HepG2 (cell line): ENCODE results near the gene AIDA. TPM values are rescaled to one million over a fixed set of nuclear protein-coding genes. Genes with fewer than 3 reads are reported as not detected.

ENCODE experiments used
- BRCA1 ChIP-seq: sonication (generic); formaldehyde crosslinking; IDR thresholded peaks from 2 replicates; pipeline ENCODE4 v1.4.0; 2020; ENCODE audit warnings: missing genetic modification reagents
- BRD4 ChIP-seq: sonication (generic); formaldehyde crosslinking; IDR thresholded peaks from 2 replicates; pipeline ENCODE4 v1.4.0; 2020; ENCODE audit warnings: missing genetic modification reagents
- CCAR2 ChIP-seq: fragments of 200-400 bp; formaldehyde crosslinking; optimal IDR thresholded peaks from 2 replicates; pipeline ENCODE3; 2018; ENCODE audit warnings: low read depth, mild to moderate bottlenecking, low read length, moderate library complexity
- ETV5 ChIP-seq: IDR thresholded peaks from 2 replicates; pipeline ENCODE4 v1.6.1; 2018; ENCODE audit warnings: missing biosample characterization, missing genetic modification reagents, inconsistent platforms, borderline replicate concordance
- FOSL2 ChIP-seq: sonication (generic); formaldehyde crosslinking; IDR thresholded peaks from 2 replicates; pipeline ENCODE4 v1.4.0; 2020; ENCODE audit warnings: missing genetic modification reagents
- FOXP1 ChIP-seq, 2 experiments: fragments of 450-650 bp in 1 of 2; IDR thresholded peaks; 2 replicates each; pipeline ENCODE4 v1.6.1; 2017 to 2018; ENCODE audit warnings: antibody characterized with exemption in 1 of 2
- HOXA7 ChIP-seq: sonication (generic); formaldehyde crosslinking; IDR thresholded peaks from 2 replicates; pipeline ENCODE4 v1.8.1; 2022; ENCODE audit warnings: mild to moderate bottlenecking, missing genetic modification reagents, moderate library complexity
- KDM5A ChIP-seq: fragments of 200-600 bp; sonication (generic); IDR thresholded peaks from 2 replicates; pipeline ENCODE4 v1.7.0; 2018; ENCODE audit warnings: antibody characterized with exemption, mild to moderate bottlenecking, low read length, borderline replicate concordance
- KLF6 ChIP-seq: IDR thresholded peaks from 2 replicates; pipeline ENCODE4 v1.8.0; 2016; ENCODE audit warnings: missing biosample characterization, missing genetic modification reagents
- MATR3 ChIP-seq: sonication (generic); formaldehyde crosslinking; IDR thresholded peaks from 2 replicates; pipeline ENCODE4 v1.4.0; 2020; ENCODE audit warnings: missing genetic modification reagents
- MTF2 ChIP-seq: sonication (generic); formaldehyde crosslinking; IDR thresholded peaks from 2 replicates; pipeline ENCODE4 v1.5.0; 2020; ENCODE audit warnings: missing genetic modification reagents, borderline replicate concordance
- NBN ChIP-seq: fragments of 450-650 bp; conservative IDR thresholded peaks from 2 replicates; pipeline ENCODE4 v1.6.1; 2017
- NFKBIZ ChIP-seq: IDR thresholded peaks from 2 replicates; pipeline ENCODE4 v1.6.1; 2018; ENCODE audit warnings: missing genetic modification reagents, missing compliant biosample characterization
- NONO ChIP-seq, 2 experiments: fragments of 450-650 bp in 1 of 2; sonication (generic) in 1 of 2; formaldehyde crosslinking in 1 of 2; IDR thresholded peaks in 1 of 2; conservative IDR thresholded peaks in 1 of 2; 2 replicates each; pipeline versions ENCODE4 v1.6.1 to v1.8.0; 2017 to 2022; ENCODE audit warnings: mild to moderate bottlenecking in 1 of 2, missing genetic modification reagents in 1 of 2, moderate library complexity in 1 of 2
- POLR2AphosphoS5 ChIP-seq: IDR thresholded peaks from 2 replicates; pipeline ENCODE4 v1.6.1; 2012; ENCODE audit warnings: low read depth, low read length
- PRMT3 ChIP-seq: sonication (generic); formaldehyde crosslinking; IDR thresholded peaks from 2 replicates; pipeline ENCODE4 v1.8.1; 2022; ENCODE audit warnings: low read depth, mild to moderate bottlenecking, moderate library complexity, missing genetic modification reagents, borderline replicate concordance
- RFX1 ChIP-seq: fragments of 450-650 bp; IDR thresholded peaks from 2 replicates; pipeline ENCODE4 v1.6.1; 2017
- SMC3 ChIP-seq: IDR thresholded peaks from 2 replicates; pipeline ENCODE4 v1.6.1; 2011; ENCODE audit warnings: low read length, improper control_type of control experiment
- SNAPC2 ChIP-seq: sonication (generic); formaldehyde crosslinking; IDR thresholded peaks from 2 replicates; pipeline ENCODE4 v1.8.1; 2022; ENCODE audit warnings: mild to moderate bottlenecking, missing genetic modification reagents
- TMF1 ChIP-seq: sonication (generic); formaldehyde crosslinking; IDR thresholded peaks from 2 replicates; pipeline ENCODE4 v1.8.1; 2022; ENCODE audit warnings: low read depth, missing genetic modification reagents
- TOPORS ChIP-seq: sonication (generic); formaldehyde crosslinking; IDR thresholded peaks from 2 replicates; pipeline ENCODE4 v1.8.0; 2023; ENCODE audit warnings: mild to moderate bottlenecking, missing genetic modification reagents
- YEATS2 ChIP-seq: sonication (generic); formaldehyde crosslinking; IDR thresholded peaks from 2 replicates; pipeline ENCODE4 v1.4.0; 2020; ENCODE audit warnings: missing genetic modification reagents, borderline replicate concordance
- ZNF333 ChIP-seq: sonication (generic); formaldehyde crosslinking; IDR thresholded peaks from 2 replicates; pipeline ENCODE4 v1.4.0; 2020; ENCODE audit warnings: mild to moderate bottlenecking, missing genetic modification reagents, borderline replicate concordance
- ZNF550 ChIP-seq: sonication (generic); formaldehyde crosslinking; IDR thresholded peaks from 2 replicates; pipeline ENCODE4 v1.4.0; 2020; ENCODE audit warnings: mild to moderate bottlenecking, missing genetic modification reagents, borderline replicate concordance
- ZNF558 ChIP-seq: sonication (generic); formaldehyde crosslinking; IDR thresholded peaks from 2 replicates; pipeline ENCODE4 v1.9.0; 2022; ENCODE audit warnings: mild to moderate bottlenecking, missing genetic modification reagents, borderline replicate concordance
- ZNF564 ChIP-seq: sonication (generic); formaldehyde crosslinking; IDR thresholded peaks from 2 replicates; pipeline ENCODE4 v1.8.1; 2023; ENCODE audit warnings: mild to moderate bottlenecking, missing genetic modification reagents
- ZNF569 ChIP-seq: sonication (generic); formaldehyde crosslinking; IDR thresholded peaks from 2 replicates; pipeline ENCODE4 v1.5.0; 2020; ENCODE audit warnings: mild to moderate bottlenecking, missing genetic modification reagents, moderate library complexity, borderline replicate concordance
- ZNF720 ChIP-seq: sonication (generic); formaldehyde crosslinking; IDR thresholded peaks from 2 replicates; pipeline ENCODE4 v1.4.0; 2020; ENCODE audit warnings: missing genetic modification reagents
- polyA plus RNA-seq, 8 experiments: library from polyadenylated mRNA; depleted of rRNA in 3 of 8; stranded (reverse) in 7 of 8; unstranded in 1 of 8; fragments of >200 nt; fragmentation: Illumina TruSeq in 4 of 8; extraction: Trizol in 4 of 8; gene quantifications; 2 replicates each; pipeline versions ENCODE4 v1.2.1 to v1.2.3, GENCODE V29; 2011 to 2016; ENCODE audit warnings: low read depth in 4 of 8, missing spikeins in 1 of 8, mixed read lengths in 1 of 8; ENCODE audit not compliant: insufficient read depth in 1 of 8
- total RNA-seq, 5 experiments: library from RNA; depleted of rRNA; stranded (reverse); fragments of >200 nt; fragmentation: Illumina TruSeq; extraction: Trizol; gene quantifications; 2 replicates each; pipeline ENCODE4 v1.2.3, GENCODE V29; 2016; ENCODE audit warnings: low read depth in 1 of 5
- TF ChIP-seq, protein P1 (sequence below): sonication (generic); formaldehyde crosslinking; IDR thresholded peaks from 2 replicates; pipeline ENCODE4 v1.4.0; 2020; ENCODE audit warnings: low read depth, mild to moderate bottlenecking, missing genetic modification reagents
- TF ChIP-seq, protein P2 (sequence below): sonication (generic); formaldehyde crosslinking; IDR thresholded peaks from 2 replicates; pipeline ENCODE4 v1.5.0; 2020; ENCODE audit warnings: mild to moderate bottlenecking, missing genetic modification reagents, borderline replicate concordance

Gene AIDA
- total and polyA plus RNA-seq, 2 of the 13 experiments (the other 11 are each of a cell fraction or from before 2014, with no cell fraction given), result 17.5 to 35.4 TPM

DNA sequence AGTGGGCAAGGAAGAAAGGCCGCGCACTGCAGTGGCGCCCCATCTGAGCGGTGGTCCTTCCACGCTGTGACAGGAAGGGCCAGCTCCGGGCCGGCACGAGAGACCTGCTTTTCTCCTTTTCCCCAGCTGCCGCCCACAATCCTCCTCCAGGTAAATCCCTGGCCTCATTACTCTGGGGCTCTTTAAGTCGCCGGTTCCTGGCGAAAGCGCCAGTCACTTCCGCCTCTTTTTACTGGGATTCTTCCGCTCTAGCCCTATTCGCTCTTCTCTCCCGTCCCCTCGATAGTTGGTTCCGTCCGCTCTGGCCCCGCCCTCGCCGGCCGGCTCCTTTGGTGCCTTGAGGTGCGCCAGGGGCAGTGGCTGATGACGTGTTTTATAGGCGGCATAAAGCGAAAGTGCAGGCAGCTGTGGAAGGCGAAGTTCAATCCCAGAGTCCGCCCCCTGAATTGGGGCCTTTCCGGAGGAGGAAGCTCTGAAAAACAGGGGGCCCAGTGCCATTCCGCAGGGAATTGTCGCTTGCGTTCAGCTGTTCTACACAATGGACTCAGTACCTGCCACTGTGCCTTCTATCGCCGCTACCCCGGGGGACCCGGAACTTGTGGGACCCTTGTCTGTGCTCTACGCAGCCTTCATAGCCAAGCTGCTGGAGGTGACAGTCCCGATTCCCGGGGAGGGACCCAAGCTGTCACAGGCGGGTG, 68.2 kb downstream of the AIDA start (continued):
- TF ChIP-seq, protein P1, sequence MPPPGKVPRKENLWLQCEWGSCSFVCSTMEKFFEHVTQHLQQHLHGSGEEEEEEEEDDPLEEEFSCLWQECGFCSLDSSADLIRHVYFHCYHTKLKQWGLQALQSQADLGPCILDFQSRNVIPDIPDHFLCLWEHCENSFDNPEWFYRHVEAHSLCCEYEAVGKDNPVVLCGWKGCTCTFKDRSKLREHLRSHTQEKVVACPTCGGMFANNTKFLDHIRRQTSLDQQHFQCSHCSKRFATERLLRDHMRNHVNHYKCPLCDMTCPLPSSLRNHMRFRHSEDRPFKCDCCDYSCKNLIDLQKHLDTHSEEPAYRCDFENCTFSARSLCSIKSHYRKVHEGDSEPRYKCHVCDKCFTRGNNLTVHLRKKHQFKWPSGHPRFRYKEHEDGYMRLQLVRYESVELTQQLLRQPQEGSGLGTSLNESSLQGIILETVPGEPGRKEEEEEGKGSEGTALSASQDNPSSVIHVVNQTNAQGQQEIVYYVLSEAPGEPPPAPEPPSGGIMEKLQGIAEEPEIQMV, result no peak; the same call in 1 of the 2 replicates
- TF ChIP-seq ZNF569, result no peak
- TF ChIP-seq ZNF564, result no peak
- peak; percentile 89 for TF ChIP-seq KDM5A
- no peak for TF ChIP-seq ZNF550 (CRISPR knock-in tag)
- TF ChIP-seq FOXP1 (IDR thresholded peaks at IDR 0.05), result no peak
- TF ChIP-seq FOXP1 (CRISPR knock-in tag; IDR thresholded peaks at IDR 0.05), result no peak
- peak; percentile 89 for TF ChIP-seq ETV5 (CRISPR knock-in tag)
- TF ChIP-seq KLF6 (CRISPR knock-in tag), result no peak
- no peak for TF ChIP-seq PRMT3 (CRISPR knock-in tag)
- TF ChIP-seq MATR3, result no peak
- no peak for TF ChIP-seq BRCA1 (CRISPR knock-in tag)
- TF ChIP-seq NONO (IDR thresholded peaks at IDR 0.05), result no peak
- TF ChIP-seq NONO (CRISPR knock-in tag; conservative IDR thresholded peaks at IDR 0.05), result peak; percentile 63; the same call in 1 of the 2 replicates
- no peak; the same call in 1 of the 2 replicates for TF ChIP-seq ZNF333 (CRISPR knock-in tag)
- peak; percentile 40; the same call in 1 of the 2 replicates for TF ChIP-seq FOSL2 (CRISPR knock-in tag)
- TF ChIP-seq YEATS2 (CRISPR knock-in tag), result peak; percentile 77; the same call in 1 of the 2 replicates
- peak; percentile 57; the same call in 1 of the 2 replicates for TF ChIP-seq SNAPC2 (CRISPR knock-in tag)
- peak; percentile 63; the same call in 1 of the 2 replicates for TF ChIP-seq TMF1 (CRISPR knock-in tag)
- no peak for TF ChIP-seq HOXA7
- TF ChIP-seq, protein P2, sequence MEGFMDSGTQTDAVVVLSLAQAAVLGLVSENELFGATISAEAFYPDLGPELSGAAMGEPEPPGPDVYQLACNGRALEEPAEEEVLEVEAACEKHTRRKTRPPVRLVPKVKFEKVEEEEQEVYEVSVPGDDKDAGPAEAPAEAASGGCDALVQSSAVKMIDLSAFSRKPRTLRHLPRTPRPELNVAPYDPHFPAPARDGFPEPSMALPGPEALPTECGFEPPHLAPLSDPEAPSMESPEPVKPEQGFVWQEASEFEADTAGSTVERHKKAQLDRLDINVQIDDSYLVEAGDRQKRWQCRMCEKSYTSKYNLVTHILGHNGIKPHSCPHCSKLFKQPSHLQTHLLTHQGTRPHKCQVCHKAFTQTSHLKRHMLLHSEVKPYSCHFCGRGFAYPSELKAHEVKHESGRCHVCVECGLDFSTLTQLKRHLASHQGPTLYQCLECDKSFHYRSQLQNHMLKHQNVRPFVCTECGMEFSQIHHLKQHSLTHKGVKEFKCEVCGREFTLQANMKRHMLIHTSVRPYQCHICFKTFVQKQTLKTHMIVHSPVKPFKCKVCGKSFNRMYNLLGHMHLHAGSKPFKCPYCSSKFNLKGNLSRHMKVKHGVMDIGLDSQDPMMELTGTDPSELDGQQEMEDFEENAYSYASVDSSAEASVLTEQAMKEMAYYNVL (CRISPR knock-in tag), result 0 out of 2 replicates have a peak, but pooled peaks have one; percentile 11
- TF ChIP-seq SMC3, result no peak
- TF ChIP-seq TOPORS (CRISPR knock-in tag), result peak; percentile 89
- no peak for TF ChIP-seq NBN
- TF ChIP-seq POLR2AphosphoS5, result peak; percentile 72
- TF ChIP-seq MTF2 (CRISPR knock-in tag), result no peak
- TF ChIP-seq NFKBIZ, result 0 out of 2 replicates have a peak, but pooled peaks have one; percentile 46
- no peak for TF ChIP-seq ZNF720 (CRISPR knock-in tag)
- no peak for TF ChIP-seq ZNF558 (CRISPR knock-in tag)
- TF ChIP-seq RFX1, result no peak
- TF ChIP-seq CCAR2, result no peak
- TF ChIP-seq BRD4, result peak; percentile 13; the same call in 1 of the 2 replicates
